Liver (tissue), 3 donors: ENCODE data around the gene GPC1.

Experiments used
- EGR1 ChIP-seq, 2 donors: IDR thresholded peaks; 2 replicates each; pipeline ENCODE4 v1.6.1; 2016 to 2018; ENCODE audit warnings: antibody characterized with exemption in 2 of 2, low read depth in 2 of 2
- GABPA ChIP-seq, 2 donors: IDR thresholded peaks in 1 of 2; conservative IDR thresholded peaks in 1 of 2; 2 replicates each; pipeline ENCODE4 v1.6.1; 2016; ENCODE audit warnings: antibody characterized with exemption in 2 of 2, mild to moderate bottlenecking in 1 of 2, moderate library complexity in 1 of 2
- HNF4A ChIP-seq, 2 donors: conservative IDR thresholded peaks; 2 replicates each; pipeline ENCODE4 v1.6.1; 2016; ENCODE audit warnings: antibody characterized with exemption in 2 of 2, mild to moderate bottlenecking in 2 of 2
- RAD21 ChIP-seq, 2 donors: IDR thresholded peaks; 2 replicates each; pipeline ENCODE4 v1.6.1; 2016; ENCODE audit warnings: antibody characterized with exemption in 2 of 2, mild to moderate bottlenecking in 2 of 2
- TAF1 ChIP-seq: conservative IDR thresholded peaks from 2 replicates; pipeline ENCODE4 v1.6.1; 2016; ENCODE audit warnings: antibody characterized with exemption, mild to moderate bottlenecking
- TF ChIP-seq, protein P1 (sequence below): fragments of 150-350 bp; IDR thresholded peaks from 2 replicates; pipeline ENCODE4 v1.5.1; 2017; ENCODE audit warnings: improper control_type of control experiment, low read depth, low read length; ENCODE audit not compliant: missing input control
- TF ChIP-seq, protein P2 (sequence below): IDR thresholded peaks from 2 replicates; pipeline ENCODE4 v1.6.1; 2016; ENCODE audit warnings: antibody characterized with exemption
- TF ChIP-seq, protein P3 (sequence below): IDR thresholded peaks from 2 replicates; pipeline ENCODE4 v1.6.1; 2016; ENCODE audit warnings: antibody characterized with exemption
- TF ChIP-seq, protein P4 (sequence below): IDR thresholded peaks from 2 replicates; pipeline ENCODE4 v1.6.1; 2016; ENCODE audit warnings: antibody characterized with exemption, mild to moderate bottlenecking
- donor health status: healthy.
- donor health status: healthy.

DNA sequence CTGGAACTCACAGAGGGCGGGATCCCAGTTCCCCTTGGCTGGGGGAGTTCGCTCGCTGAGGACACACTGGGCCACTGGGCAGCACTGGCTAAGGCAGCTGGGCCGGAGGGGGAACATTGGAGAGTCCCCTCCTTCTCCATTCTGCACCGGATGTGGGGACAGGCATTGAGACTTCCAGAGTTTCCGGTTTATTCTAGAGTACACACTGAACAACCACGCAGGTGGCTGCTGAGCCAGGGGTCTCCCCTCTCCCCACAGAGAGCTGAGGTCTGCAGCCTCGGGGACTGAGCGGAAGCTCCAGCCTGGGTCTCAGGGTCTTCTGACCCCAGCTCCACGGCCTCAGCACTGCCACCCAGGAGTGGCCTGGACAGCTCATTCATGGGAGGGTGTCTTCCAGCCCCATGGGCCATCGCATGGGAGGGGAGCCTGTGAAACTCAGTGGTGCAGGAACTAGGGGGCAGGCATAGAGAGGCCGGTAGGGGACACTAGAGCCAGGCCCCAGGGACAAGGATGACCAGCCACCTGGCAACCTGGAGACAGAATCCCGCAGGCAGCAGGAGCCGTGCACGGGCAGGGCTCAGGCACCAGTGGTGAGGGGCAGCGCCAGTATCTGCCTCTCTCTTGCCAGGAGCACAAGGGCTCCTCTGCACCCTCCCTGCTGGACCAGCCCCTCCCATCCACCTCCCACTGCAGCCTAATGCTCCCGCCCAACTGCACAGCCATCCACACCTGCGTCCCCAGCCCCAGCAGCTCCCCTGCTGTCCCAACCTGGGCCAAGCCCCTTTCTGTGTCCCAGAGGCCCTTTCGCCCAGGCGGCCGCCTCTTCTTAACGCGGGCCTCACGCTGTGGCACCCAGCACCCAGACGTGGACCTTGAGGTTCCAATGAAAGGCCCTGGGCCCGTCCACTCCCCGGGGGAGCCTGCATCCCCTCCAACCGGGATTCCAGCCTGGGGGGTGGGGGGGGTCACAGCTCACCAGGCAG lies 45.1 kb upstream of the GPC1 start:
- TF ChIP-seq, protein P1, sequence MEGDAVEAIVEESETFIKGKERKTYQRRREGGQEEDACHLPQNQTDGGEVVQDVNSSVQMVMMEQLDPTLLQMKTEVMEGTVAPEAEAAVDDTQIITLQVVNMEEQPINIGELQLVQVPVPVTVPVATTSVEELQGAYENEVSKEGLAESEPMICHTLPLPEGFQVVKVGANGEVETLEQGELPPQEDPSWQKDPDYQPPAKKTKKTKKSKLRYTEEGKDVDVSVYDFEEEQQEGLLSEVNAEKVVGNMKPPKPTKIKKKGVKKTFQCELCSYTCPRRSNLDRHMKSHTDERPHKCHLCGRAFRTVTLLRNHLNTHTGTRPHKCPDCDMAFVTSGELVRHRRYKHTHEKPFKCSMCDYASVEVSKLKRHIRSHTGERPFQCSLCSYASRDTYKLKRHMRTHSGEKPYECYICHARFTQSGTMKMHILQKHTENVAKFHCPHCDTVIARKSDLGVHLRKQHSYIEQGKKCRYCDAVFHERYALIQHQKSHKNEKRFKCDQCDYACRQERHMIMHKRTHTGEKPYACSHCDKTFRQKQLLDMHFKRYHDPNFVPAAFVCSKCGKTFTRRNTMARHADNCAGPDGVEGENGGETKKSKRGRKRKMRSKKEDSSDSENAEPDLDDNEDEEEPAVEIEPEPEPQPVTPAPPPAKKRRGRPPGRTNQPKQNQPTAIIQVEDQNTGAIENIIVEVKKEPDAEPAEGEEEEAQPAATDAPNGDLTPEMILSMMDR: no peak
- TF ChIP-seq, protein P2, sequence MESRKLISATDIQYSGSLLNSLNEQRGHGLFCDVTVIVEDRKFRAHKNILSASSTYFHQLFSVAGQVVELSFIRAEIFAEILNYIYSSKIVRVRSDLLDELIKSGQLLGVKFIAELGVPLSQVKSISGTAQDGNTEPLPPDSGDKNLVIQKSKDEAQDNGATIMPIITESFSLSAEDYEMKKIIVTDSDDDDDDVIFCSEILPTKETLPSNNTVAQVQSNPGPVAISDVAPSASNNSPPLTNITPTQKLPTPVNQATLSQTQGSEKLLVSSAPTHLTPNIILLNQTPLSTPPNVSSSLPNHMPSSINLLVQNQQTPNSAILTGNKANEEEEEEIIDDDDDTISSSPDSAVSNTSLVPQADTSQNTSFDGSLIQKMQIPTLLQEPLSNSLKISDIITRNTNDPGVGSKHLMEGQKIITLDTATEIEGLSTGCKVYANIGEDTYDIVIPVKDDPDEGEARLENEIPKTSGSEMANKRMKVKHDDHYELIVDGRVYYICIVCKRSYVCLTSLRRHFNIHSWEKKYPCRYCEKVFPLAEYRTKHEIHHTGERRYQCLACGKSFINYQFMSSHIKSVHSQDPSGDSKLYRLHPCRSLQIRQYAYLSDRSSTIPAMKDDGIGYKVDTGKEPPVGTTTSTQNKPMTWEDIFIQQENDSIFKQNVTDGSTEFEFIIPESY: no peak
- TF ChIP-seq, protein P3, sequence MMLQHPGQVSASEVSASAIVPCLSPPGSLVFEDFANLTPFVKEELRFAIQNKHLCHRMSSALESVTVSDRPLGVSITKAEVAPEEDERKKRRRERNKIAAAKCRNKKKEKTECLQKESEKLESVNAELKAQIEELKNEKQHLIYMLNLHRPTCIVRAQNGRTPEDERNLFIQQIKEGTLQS: no peak
- TF ChIP-seq TAF1 (no peak), HNF4A (conservative IDR thresholded peaks at IDR 0.05) (no peak), RAD21 (IDR thresholded peaks at IDR 0.05) (no peak), GABPA (IDR thresholded peaks at IDR 0.05 in 1 of 2, conservative IDR thresholded peaks at IDR 0.05 in 1 of 2) (peak in 1 of 2 donors; percentile 15), EGR1 (IDR thresholded peaks at IDR 0.05; ENCODE audit: low read depth in 2 of 2) (no peak)
- TF ChIP-seq, protein P4, sequence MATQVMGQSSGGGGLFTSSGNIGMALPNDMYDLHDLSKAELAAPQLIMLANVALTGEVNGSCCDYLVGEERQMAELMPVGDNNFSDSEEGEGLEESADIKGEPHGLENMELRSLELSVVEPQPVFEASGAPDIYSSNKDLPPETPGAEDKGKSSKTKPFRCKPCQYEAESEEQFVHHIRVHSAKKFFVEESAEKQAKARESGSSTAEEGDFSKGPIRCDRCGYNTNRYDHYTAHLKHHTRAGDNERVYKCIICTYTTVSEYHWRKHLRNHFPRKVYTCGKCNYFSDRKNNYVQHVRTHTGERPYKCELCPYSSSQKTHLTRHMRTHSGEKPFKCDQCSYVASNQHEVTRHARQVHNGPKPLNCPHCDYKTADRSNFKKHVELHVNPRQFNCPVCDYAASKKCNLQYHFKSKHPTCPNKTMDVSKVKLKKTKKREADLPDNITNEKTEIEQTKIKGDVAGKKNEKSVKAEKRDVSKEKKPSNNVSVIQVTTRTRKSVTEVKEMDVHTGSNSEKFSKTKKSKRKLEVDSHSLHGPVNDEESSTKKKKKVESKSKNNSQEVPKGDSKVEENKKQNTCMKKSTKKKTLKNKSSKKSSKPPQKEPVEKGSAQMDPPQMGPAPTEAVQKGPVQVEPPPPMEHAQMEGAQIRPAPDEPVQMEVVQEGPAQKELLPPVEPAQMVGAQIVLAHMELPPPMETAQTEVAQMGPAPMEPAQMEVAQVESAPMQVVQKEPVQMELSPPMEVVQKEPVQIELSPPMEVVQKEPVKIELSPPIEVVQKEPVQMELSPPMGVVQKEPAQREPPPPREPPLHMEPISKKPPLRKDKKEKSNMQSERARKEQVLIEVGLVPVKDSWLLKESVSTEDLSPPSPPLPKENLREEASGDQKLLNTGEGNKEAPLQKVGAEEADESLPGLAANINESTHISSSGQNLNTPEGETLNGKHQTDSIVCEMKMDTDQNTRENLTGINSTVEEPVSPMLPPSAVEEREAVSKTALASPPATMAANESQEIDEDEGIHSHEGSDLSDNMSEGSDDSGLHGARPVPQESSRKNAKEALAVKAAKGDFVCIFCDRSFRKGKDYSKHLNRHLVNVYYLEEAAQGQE: no peak
